Astrocyte (in vitro differentiated cells and primary cell): ENCODE data around the gene IP6K1. TPM values are rescaled to one million over a fixed set of nuclear protein-coding genes. Genes with fewer than 3 reads are reported as not detected.

ENCODE experiments used
- DNase-seq: peaks from one replicate; pipeline ENCODE4 v3.0.0-alpha.2; 2010; ENCODE audit warnings: low read depth
- FAIRE-seq: peaks from 2 replicates; lab custom pipeline; 2011; peaks lifted over from hg19 to GRCh38; lab: Jason Lieb, UNC
- H2AFZ ChIP-seq: 2 replicates; pipeline ENCODE4 v1.6.0; 2012; ENCODE audit warnings: low read depth, low read length, inconsistent platforms
- H3K27ac ChIP-seq: 2 replicates; pipeline ENCODE4 v1.5.1; 2011; ENCODE audit warnings: low read depth, low read length, inconsistent platforms
- H3K27me3 ChIP-seq: 2 replicates; pipeline ENCODE4 v1.6.0; 2011; ENCODE audit warnings: low read length, inconsistent platforms; ENCODE audit not compliant: insufficient read depth
- H3K36me3 ChIP-seq: 2 replicates; pipeline ENCODE4 v1.5.1; 2011; ENCODE audit warnings: low read length, inconsistent platforms; ENCODE audit not compliant: insufficient read depth
- H3K4me1 ChIP-seq: 2 replicates; pipeline ENCODE4 v1.5.1; 2011; ENCODE audit warnings: low read length, inconsistent platforms; ENCODE audit not compliant: insufficient read depth
- H3K4me2 ChIP-seq: 2 replicates; pipeline ENCODE4 v1.6.0; 2012; ENCODE audit warnings: low read length, inconsistent platforms
- H3K4me3 ChIP-seq: 2 replicates; pipeline ENCODE4 v1.5.1; 2011; ENCODE audit warnings: low read depth, mild to moderate bottlenecking, low read length, inconsistent platforms; ENCODE audit not compliant: insufficient read depth
- H3K79me2 ChIP-seq: 2 replicates; pipeline ENCODE4 v1.6.0; 2012; ENCODE audit warnings: mild to moderate bottlenecking, low read length, inconsistent platforms; ENCODE audit not compliant: insufficient read depth
- H3K9ac ChIP-seq: 2 replicates; pipeline ENCODE4 v1.6.0; 2012; ENCODE audit warnings: mild to moderate bottlenecking, low read length, inconsistent platforms
- H3K9me3 ChIP-seq: 2 replicates; pipeline ENCODE4 v1.5.1; 2012; ENCODE audit warnings: low read depth, mild to moderate bottlenecking, low read length, inconsistent platforms; ENCODE audit not compliant: insufficient read depth
- H4K20me1 ChIP-seq: 2 replicates; pipeline ENCODE4 v1.6.0; 2012; ENCODE audit warnings: low read length, inconsistent platforms; ENCODE audit not compliant: insufficient read depth
- H3K27ac Mint-ChIP-seq: one replicate; pipeline ENCODE4 v1.8.0; 2021; ENCODE audit warnings: mild to moderate bottlenecking, mixed read lengths; ENCODE audit not compliant: unreplicated experiment
- H3K27me3 Mint-ChIP-seq: one replicate; pipeline ENCODE4 v1.8.0; 2021; ENCODE audit warnings: low read depth, mixed read lengths; ENCODE audit not compliant: unreplicated experiment
- H3K36me3 Mint-ChIP-seq: one replicate; pipeline ENCODE4 v1.8.0; 2021; ENCODE audit warnings: low read depth, mixed read lengths; ENCODE audit not compliant: unreplicated experiment
- H3K4me1 Mint-ChIP-seq: one replicate; pipeline ENCODE4 v1.8.0; 2021; ENCODE audit warnings: low read depth, mixed read lengths; ENCODE audit not compliant: unreplicated experiment
- H3K4me3 Mint-ChIP-seq: one replicate; pipeline ENCODE4 v1.8.0; 2021; ENCODE audit warnings: mild to moderate bottlenecking, moderate library complexity, mixed read lengths; ENCODE audit not compliant: unreplicated experiment
- H3K9me3 Mint-ChIP-seq: one replicate; pipeline ENCODE4 v1.8.0; 2021; ENCODE audit warnings: mild to moderate bottlenecking, mixed read lengths; ENCODE audit not compliant: unreplicated experiment
- EZH2 ChIP-seq: IDR thresholded peaks from 2 replicates; pipeline ENCODE4 v1.6.1; 2012; ENCODE audit warnings: mild to moderate bottlenecking, low read length, inconsistent platforms; ENCODE audit not compliant: insufficient read depth
- total RNA-seq: library from RNA; stranded (reverse); gene quantifications from 2 replicates; pipeline ENCODE4 v1.2.1, GENCODE V29; 2021
- TF ChIP-seq, protein P1 (sequence below): IDR thresholded peaks from 2 replicates; pipeline ENCODE4 v1.5.1; 2011; ENCODE audit warnings: low read depth, mild to moderate bottlenecking, inconsistent platforms, low read length, moderate library complexity; ENCODE audit not compliant: insufficient read depth

The IP6K1 gene
- total RNA-seq, 1 donor from 2014 or later, result 38.3 TPM

DNA sequence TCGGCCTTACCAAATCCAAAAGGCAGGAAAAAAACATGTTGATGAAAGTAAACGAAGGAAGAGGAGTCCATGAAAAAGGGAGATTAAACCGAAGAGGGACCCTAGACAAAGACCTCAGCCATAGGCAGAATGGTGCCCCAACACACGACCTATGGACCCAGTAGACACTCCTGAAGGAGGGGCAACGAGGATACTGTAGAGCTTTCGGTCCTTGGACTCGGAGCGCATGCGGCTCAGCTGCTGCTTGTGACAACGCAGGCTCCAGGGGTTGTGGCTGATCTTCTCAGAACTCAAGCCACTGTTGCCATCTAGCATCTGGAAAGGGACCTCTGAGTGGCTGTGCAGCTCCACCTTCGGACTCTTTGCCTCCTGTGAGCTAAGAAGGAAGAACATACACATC is 53.7 kb downstream of the IP6K1 start:
- no peaks in the 10 kb centered on the region for H3K4me1 ChIP-seq
- H3K9me3 ChIP-seq, result no peaks in the 10 kb centered on the region
- H3K27ac Mint-ChIP-seq, result no peak overlapping the region
- no peak overlapping the region for H3K4me3 Mint-ChIP-seq
- H3K27me3 ChIP-seq, result no peaks in the 10 kb centered on the region
- H3K4me2 ChIP-seq, result no peak overlapping the region
- TF ChIP-seq, protein P1, sequence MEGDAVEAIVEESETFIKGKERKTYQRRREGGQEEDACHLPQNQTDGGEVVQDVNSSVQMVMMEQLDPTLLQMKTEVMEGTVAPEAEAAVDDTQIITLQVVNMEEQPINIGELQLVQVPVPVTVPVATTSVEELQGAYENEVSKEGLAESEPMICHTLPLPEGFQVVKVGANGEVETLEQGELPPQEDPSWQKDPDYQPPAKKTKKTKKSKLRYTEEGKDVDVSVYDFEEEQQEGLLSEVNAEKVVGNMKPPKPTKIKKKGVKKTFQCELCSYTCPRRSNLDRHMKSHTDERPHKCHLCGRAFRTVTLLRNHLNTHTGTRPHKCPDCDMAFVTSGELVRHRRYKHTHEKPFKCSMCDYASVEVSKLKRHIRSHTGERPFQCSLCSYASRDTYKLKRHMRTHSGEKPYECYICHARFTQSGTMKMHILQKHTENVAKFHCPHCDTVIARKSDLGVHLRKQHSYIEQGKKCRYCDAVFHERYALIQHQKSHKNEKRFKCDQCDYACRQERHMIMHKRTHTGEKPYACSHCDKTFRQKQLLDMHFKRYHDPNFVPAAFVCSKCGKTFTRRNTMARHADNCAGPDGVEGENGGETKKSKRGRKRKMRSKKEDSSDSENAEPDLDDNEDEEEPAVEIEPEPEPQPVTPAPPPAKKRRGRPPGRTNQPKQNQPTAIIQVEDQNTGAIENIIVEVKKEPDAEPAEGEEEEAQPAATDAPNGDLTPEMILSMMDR, result no peak
- no peak for TF ChIP-seq EZH2
- no peak overlapping the region for H3K27ac ChIP-seq
- peaks cover 12% of the 10 kb centered on the region for H3K79me2 ChIP-seq
- no peak overlapping the region for H3K9ac ChIP-seq
- peaks cover 19% of the 10 kb centered on the region for H3K36me3 Mint-ChIP-seq
- DNase-seq (no peak), FAIRE-seq (no peak)
- H3K4me3 ChIP-seq, result no peak overlapping the region
- H3K36me3 ChIP-seq, result peaks cover 22% of the 10 kb centered on the region
- H4K20me1 ChIP-seq, result no peaks in the 10 kb centered on the region
- no peaks in the 10 kb centered on the region for H3K9me3 Mint-ChIP-seq
- H2AFZ ChIP-seq, result no peak overlapping the region
- no peaks in the 10 kb centered on the region for H3K27me3 Mint-ChIP-seq
- H3K4me1 Mint-ChIP-seq, result no peaks in the 10 kb centered on the region

DNA sequence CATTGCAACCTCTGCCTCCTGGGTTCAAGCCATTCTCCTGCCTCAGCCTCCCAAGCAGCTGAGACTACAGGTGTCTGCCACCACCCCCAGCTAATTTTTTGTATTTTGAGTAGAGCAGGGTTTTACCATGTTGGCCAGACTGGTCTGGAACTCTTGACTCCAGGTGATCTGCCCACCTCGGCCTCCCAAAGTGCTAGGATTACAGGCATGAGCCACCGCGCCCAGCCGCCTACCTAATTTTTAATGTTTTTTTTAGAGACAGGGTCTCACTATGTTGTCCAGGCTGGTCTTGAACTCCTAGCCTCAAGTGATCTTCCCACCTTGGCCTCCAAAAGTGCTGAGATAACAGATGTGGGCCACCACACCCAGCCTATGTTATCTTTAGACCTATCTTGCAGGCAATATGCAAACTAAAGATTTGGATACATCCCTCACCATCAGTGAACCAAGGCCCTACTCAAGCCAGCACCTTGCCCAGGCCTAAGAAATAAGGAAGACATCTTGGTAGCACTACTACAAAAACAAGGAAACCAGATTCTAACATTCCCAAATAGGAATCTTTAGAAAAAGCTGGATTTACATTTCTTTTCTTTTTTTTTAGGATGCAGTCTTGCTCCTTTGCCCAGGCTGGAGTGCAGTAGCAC is 56.3 kb downstream of the IP6K1 start:
- no peaks in the 10 kb centered on the region for H3K27me3 ChIP-seq
- H3K27ac ChIP-seq, result no peak overlapping the region
- Mint-ChIP-seq H3K4me3 (no peak overlapping the region), H3K4me1 (no peaks in the 10 kb centered on the region), H3K9me3 (no peaks in the 10 kb centered on the region), H3K36me3 (peaks cover 12% of the 10 kb centered on the region), H3K27me3 (no peaks in the 10 kb centered on the region), H3K27ac (no peak overlapping the region)
- H3K4me1 ChIP-seq, result no peaks in the 10 kb centered on the region
- H3K4me3 ChIP-seq, result no peak overlapping the region
- DNase-seq (no peak), FAIRE-seq (no peak)
- peaks cover 24% of the 10 kb centered on the region for H3K36me3 ChIP-seq
- H3K4me2 ChIP-seq, result no peak overlapping the region
- TF ChIP-seq, protein P1, result no peak
- no peak for TF ChIP-seq EZH2
- peaks cover 7% of the 10 kb centered on the region for H3K79me2 ChIP-seq
- H2AFZ ChIP-seq, result no peak overlapping the region
- H3K9ac ChIP-seq, result no peak overlapping the region
- no peaks in the 10 kb centered on the region for H3K9me3 ChIP-seq
- no peaks in the 10 kb centered on the region for H4K20me1 ChIP-seq

DNA sequence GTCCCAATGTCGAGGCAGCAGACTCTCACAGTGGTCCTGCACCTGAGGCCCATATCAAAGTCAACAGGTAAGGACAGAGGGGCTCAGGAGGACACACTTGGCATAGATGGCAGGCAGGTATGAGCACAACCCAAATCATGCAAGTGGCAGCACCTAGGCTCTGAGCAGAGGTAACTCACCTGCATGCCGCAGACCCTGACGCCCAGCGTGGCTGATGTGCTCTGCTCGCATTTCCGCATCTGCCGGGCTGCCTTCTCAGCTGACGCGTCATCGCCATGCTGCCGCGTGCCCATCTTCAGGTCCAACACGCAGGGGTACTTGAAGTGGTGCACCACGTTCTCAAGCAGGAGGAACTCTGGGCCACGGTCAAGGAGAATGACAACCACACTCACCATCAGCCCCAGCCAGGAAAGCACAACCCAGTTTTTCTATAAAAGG is 58.4 kb downstream of the IP6K1 start:
- peaks cover 2% of the 10 kb centered on the region for H3K36me3 Mint-ChIP-seq
- Histone ChIP-seq H3K36me3 (peaks cover 19% of the 10 kb centered on the region), H3K4me1 (peaks cover 9% of the 10 kb centered on the region), H3K27me3 (no peaks in the 10 kb centered on the region), H3K9me3 (no peaks in the 10 kb centered on the region), H3K27ac (no peak overlapping the region), H3K4me2 (no peak overlapping the region), H3K79me2 (peaks cover 12% of the 10 kb centered on the region), H4K20me1 (peaks cover 1% of the 10 kb centered on the region), H2AFZ (no peak overlapping the region), H3K9ac (no peak overlapping the region), H3K4me3 (no peak overlapping the region)
- DNase-seq (no peak), FAIRE-seq (no peak)
- no peak overlapping the region for H3K4me3 Mint-ChIP-seq
- no peak overlapping the region for H3K27ac Mint-ChIP-seq
- no peaks in the 10 kb centered on the region for H3K4me1 Mint-ChIP-seq
- no peaks in the 10 kb centered on the region for H3K27me3 Mint-ChIP-seq
- TF ChIP-seq, protein P1, result no peak
- TF ChIP-seq EZH2, result no peak
- H3K9me3 Mint-ChIP-seq, result no peaks in the 10 kb centered on the region
